ENCODE measurements around the gene PIBF1.

The PIBF1 gene

DNA sequence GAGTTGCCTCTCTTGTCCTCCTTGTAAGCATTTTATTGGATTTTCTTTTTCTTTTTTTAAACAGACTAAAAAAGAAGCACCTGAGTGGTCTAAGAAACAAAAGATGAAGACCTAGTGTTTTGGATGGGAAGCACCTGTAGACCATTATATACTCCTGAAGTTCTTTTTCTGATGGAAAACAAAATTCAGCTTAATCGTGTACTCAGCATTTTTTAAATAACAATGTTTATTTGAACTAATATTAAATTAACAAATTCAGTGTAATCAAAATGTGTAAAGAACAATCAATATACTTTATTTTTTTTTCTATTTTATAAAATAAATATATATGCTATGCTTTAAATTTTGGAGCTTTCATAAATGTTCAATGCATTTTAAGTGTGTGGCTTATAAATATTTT is 233.9 kb downstream of the PIBF1 start:
- TF ChIP-seq, protein P1, sequence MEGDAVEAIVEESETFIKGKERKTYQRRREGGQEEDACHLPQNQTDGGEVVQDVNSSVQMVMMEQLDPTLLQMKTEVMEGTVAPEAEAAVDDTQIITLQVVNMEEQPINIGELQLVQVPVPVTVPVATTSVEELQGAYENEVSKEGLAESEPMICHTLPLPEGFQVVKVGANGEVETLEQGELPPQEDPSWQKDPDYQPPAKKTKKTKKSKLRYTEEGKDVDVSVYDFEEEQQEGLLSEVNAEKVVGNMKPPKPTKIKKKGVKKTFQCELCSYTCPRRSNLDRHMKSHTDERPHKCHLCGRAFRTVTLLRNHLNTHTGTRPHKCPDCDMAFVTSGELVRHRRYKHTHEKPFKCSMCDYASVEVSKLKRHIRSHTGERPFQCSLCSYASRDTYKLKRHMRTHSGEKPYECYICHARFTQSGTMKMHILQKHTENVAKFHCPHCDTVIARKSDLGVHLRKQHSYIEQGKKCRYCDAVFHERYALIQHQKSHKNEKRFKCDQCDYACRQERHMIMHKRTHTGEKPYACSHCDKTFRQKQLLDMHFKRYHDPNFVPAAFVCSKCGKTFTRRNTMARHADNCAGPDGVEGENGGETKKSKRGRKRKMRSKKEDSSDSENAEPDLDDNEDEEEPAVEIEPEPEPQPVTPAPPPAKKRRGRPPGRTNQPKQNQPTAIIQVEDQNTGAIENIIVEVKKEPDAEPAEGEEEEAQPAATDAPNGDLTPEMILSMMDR (IDR thresholded peaks at IDR 0.05; ENCODE audit: low read depth, low read length): no peak
- no peak overlapping the region for H3K4me3 ChIP-seq (ENCODE audit: low read depth, low read length)

DNA sequence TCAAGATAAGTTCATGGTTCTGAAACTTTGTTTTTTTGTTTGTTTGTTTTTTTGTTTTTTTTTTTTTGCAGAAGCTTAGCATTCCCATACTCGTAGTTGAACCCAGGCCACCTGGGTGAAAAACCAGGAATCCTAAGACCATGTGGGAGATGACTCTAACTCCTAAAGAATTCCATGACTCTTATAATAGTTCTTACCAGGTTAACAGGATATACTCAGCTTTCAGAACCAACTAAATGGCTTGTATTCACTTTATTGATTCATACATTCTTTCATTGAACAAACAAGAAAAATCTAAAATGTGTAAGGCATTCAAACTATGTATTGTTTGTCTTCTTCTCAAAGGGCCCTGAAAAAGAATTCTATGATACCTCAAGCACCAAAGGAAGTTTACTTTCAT is 236.4 kb downstream of the PIBF1 start:
- H3K4me3 ChIP-seq (ENCODE audit: low read depth, low read length): no peak overlapping the region
- TF ChIP-seq, protein P1 (IDR thresholded peaks at IDR 0.05; ENCODE audit: low read depth, low read length): no peak

DNA sequence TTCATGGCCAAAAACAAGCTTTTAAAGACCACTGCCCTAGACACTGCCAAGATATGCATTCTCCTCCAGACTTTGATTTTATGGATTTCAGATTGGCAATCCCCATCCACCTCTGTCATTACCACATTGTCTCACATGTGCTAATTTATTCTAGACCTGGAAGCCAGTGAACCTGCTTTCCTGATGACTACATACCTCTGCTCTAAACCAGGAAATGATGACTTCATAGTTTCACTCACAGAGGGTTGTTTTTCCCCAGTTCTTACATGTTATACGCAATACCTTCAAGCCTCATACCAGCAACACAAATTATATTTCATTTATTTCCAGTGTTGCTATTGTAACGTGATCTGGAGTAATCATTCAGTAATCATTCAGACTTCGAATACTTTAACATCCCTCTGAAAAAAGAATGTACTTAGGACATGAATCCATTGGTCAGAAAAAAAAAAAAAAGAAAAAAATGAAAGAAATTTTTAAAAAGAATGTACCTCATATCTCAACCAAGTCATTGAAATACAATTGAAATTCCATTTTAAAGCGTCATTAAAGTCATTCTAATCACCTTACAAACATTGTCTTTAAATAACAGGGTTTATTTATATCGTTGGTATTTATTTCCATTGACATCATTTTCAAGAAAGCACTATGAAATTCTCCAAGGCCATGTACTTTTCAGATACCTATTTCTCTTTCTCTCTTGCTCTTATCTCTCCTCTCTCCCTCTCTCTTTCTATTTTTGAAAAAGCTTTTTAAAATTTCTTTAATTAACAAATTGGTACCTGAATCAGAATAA is 243.5 kb downstream of the PIBF1 start:
- no peak overlapping the region for H3K4me3 ChIP-seq (ENCODE audit: low read depth, low read length)
- TF ChIP-seq, protein P1 (IDR thresholded peaks at IDR 0.05; ENCODE audit: low read depth, low read length): no peak

DNA sequence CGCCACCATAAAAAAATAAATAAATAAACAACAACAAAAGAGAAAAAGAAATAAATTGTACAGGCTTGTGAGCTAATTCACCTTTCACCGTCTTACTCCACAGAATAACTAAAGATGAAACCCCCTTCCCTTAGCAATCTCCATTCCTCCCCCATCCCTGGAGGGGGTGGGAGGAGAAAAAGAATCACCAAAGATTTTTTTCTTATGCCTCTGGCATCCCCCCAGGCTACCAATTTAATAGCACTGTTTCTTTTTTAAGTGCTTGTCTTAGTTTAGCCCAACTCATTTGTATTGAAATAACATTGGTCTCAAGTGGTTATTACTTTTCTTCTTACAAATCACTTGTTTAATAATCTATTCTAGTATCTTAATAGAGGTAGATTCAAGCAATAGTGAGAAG is 253.0 kb downstream of the PIBF1 start:
- H3K4me3 ChIP-seq (ENCODE audit: low read depth, low read length): no peak overlapping the region
- TF ChIP-seq, protein P1 (IDR thresholded peaks at IDR 0.05; ENCODE audit: low read depth, low read length): no peak

DNA sequence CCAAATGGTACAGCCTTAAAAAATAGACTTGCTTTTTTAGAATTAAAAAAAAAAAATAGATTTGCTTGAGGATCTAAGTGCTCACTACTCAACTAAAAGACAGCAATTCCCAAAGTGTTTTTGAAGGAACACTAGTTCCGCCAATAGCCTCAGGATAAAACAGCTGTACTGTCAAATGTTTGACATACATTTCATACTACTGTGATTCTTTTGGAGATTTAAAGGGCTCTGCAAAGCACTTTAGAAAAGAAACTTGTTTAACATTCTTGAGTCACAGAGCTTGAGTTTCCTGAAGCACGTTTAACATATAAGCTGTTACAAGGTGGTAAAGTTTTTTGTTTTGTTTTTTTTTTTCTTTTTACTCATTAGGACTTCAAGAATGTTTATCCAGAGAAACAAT is 253.7 kb downstream of the PIBF1 start:
- H3K4me3 ChIP-seq (ENCODE audit: low read depth, low read length): no peak overlapping the region
- TF ChIP-seq, protein P1 (IDR thresholded peaks at IDR 0.05; ENCODE audit: low read depth, low read length): no peak

DNA sequence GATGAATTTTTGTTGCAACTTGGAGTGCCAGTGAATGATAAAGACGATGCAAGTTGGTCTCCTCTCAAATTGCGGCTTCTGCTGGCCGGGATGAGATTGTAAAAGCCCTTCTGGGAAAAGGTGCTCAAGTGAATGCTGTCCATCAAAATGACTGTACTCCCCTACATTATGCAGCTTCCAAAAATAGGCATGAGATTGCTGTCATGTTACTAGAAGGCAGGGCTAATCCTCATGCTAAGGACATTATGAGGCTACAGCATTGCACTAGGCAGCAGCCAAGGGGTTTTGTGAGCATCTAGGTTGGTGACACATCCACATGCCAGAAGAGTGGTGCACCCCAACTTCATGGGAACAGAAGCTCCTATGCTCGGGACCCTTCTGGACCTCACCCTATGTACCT is 254.6 kb downstream of the PIBF1 start:
- no peak overlapping the region for H3K4me3 ChIP-seq (ENCODE audit: low read depth, low read length)
- TF ChIP-seq, protein P1 (IDR thresholded peaks at IDR 0.05; ENCODE audit: low read depth, low read length): no peak

DNA sequence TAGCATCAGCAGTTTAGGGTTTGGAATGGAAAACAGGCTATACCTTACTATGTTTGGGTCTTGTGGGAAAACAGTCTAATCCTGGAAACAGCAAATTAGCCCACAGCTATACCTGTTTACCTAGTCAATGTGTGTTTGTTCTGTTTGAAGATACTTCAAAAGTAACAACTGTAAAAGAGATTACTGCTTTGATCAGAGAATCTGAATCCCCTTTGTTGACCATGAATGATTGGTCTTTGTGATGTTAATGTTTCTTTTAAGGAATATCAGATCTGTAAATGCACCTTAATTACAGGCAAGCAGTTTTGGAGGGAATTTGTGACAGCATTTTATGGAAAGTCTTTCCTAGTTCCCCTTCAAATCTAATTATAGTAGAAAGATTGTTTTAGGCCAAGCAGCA is 256.1 kb downstream of the PIBF1 start:
- TF ChIP-seq, protein P1 (IDR thresholded peaks at IDR 0.05; ENCODE audit: low read depth, low read length): no peak
- H3K4me3 ChIP-seq (ENCODE audit: low read depth, low read length): no peak overlapping the region
